HG02884 (cell line): Measurements from ENCODE around the gene RAD9A.

Experiments
- ATAC-seq: cut with Tn5 transposase; IDR thresholded peaks from one replicate; pipeline ENCODE4 v1.9.1; 2021; ENCODE audit warnings: mild to moderate bottlenecking, moderate library complexity; ENCODE audit not compliant: unreplicated experiment

The RAD9A gene

DNA sequence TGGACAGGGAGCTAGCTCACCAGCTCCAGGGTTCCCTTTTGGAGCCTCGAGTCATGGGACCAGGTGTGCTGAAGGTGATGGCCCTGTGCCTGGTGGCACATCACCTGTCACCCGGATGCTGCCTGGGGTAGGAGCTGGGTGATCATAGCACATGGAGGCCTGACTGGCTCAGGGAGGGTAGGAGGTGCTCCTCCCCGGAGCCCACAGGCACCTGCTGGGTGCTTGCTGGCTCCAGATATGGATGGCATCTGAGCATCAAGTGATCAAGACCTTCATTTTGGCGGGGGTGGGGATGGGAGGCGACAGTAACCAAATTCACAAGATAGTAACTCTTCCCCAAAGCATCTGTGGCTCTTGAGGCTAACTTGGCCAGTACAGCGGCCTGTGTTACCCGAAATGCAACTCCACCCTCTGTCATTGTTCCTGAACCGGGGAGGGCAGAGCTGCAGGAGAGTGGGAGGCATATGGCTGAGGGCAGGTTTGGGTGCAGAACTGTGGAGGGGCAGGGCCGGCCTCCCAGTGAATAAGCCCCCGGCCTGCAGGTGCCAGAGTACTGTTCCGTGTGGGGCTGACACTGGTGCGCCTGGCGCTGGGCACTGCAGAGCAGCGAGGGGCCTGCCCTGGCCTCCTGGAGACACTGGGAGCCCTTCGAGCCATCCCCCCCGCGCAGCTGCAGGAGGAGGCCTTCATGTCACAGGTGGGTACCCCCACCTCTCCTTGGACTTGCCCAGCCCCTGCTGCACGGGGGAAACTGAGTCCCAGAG lies 16.8 kb downstream of the RAD9A start:
- ATAC-seq, result no peak

DNA sequence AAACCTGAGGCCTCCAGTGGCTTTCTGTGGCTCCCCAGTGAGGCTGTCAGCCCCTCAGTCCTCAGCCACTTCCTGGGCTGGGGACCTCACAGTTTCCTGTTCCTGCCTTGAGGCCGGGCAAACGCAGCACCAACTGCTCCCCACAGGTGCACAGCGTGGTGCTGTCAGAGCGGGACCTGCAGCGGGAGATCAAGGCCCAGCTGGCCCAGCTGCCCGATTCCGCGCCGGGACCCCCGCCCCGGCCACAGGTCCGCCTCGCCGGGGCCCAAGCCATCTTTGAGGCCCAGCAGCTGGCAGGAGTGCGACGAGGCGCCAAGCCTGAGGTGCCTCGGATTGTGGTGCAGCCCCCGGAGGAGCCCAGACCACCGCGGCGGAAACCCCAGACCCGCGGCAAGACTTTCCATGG lies 17.5 kb downstream of the RAD9A start:
- no peak for ATAC-seq

DNA sequence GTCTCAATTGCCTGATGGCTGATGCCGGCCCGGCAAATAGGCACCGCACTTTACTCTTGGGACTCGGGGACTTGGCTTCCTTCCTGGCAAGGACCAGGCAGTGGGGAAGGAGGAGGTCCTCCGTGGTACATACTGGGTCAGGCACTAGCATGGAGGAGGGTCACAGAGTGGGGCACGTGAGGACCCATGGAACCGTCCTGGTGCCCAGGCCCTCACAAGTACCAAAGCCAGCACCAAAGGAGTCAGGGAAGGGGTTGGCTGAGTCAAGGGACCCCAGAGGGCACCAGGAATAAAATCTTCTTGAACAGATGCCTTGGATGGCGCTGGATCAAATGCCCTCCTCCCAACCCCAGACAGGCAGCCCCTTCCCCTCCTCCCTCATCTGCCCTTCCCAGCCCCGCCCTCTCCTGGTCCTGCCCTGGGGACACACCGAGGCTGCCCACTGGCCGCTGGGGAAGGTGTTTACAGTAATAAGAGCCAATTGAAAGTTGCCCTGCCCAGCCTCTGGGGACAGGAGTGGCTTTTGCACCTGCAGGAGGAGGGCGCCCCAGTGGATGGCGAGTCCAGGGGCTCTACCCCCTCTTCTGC lies 18.1 kb downstream of the RAD9A start:
- no peak for ATAC-seq

DNA sequence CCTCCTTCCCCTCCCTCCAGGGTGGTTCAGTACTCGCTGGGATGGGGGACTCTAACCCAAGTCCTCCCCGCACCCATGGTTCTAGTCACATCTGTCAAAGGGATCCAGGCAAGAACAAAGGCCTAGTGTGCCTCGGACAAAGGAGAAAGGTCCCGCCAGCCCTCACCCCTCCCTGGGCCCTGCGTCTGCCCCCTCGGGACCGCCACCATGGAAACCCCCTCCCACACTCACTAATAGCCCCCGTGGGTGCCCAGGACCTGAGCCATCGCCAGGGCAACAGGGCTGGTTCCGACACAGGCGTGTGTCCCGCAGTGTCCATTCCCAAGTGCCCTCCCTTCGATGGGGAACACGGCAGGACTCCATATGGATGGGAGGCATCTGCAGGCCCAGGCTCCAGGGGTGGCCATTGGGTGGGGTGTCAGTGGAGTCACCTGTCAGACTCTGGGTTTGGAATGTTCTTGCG lies 18.6 kb downstream of the RAD9A start:
- ATAC-seq, result no peak

DNA sequence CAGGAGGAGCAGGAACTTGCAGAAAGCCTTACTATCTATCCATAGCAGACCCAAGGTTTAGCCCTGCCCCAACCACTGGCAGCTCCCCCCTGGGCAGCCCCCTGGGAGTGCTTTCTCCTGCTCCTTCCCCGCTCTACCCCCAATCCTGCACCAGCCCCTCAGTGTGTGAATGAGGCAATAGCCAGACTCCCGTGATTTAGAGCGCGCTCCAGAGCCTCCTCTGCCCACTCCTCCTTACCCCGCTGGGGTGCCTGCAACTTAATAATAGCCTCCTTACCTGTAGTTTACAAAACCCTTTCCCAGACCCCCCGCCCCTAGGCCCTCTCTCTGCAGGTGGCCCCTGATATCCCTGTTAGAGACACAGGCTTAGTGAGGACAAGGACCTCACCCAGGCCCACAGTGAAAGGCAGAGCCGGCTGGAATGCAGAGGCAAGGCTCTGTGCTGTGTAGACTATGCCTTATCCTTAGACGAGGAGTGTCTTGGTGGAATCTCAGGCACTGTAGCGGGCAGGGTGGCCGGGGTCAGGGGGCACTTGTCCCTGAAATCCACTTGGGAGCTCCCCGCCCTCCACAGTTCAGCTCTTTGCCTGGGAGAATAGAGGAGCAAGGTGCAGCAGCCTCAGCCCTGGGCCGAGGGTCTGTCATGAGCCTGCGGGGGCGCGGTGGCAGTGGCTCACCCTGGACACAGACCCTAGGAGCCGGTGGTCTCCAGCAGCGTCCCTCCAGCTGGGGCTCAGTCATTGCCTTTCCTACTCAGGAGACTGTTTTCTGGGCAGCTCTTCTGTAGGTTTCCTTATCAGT lies 19.4 kb downstream of the RAD9A start:
- ATAC-seq, result no peak

DNA sequence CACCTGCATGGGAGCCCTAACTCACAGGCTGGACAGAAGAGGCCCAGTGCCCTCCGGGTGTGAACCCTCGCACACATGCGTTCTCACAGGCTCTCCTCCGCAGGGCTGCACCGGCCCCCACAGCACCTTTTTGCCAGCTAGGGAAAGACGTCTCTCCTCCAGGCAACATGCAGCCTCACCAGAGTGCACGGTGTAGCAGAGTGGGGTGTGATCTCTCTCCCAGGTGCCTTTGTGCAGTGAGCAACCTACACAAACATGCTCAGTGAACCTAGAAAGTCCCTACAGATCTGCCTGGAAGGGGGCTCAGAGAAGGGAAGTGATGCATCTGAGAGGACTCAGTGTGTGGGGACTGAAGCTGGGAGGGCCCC lies 20.0 kb downstream of the RAD9A start:
- ATAC-seq, result no peak

DNA sequence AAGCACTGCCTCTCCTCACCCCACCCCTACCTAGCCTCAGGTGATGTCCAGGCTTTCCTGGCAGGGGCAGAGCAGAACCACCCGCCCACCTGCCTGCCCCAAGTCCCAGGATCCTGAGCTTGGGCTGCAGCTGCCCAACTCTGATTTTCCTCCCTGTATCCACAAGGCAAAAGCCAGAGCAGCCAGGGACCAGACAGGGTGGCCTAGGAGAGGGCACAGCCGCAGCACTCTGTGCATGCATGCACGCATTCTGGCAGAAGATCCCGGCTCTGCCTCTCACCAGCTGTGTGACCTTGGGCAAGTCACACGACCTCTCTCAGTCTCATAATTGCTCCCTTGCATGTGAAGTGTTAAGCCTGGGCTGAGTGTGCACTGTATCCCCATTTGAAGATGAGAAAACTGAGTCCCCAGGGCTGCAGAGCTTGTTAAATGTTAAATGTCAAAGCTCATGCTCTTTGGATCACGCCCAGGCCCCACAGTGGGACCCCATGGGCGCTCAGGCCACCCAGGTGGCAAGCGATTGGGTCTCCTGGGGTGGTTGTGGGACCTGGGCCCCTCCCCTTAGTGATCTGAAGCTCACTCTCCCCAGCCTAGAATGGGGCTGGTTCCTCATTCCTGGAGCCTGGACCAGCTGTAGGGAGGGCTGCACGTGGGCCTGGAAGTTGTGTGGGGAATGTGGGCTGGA lies 20.9 kb downstream of the RAD9A start:
- no peak for ATAC-seq

DNA sequence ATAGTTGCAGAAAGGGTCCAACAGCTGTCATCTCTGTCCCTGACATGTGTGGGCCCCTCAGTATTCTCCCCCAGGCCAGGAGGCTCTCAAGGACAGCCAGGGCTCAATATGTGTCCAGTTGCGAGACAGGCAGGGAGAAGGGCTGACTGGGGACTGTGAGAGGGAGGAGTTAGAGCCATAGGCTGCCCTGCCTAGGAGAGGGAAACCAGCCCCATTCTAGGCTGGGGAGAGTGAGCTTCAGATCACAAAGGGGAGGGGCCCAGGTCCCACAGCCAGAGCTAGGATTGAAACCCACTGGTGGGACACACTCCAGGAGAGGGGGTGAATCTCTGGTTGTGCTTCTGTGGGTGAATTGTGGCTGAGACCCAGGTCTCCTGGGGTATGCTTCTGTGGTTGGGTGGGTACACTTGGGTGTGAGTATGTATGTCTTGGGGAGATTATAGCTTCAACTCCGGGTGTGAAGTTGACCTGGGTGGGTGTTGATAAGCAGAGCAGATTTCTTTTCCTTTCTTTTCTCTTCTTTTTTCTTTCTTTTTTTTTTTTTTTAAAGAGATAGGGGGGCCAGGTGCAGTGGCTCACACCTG lies 21.6 kb downstream of the RAD9A start:
- ATAC-seq, result no peak

DNA sequence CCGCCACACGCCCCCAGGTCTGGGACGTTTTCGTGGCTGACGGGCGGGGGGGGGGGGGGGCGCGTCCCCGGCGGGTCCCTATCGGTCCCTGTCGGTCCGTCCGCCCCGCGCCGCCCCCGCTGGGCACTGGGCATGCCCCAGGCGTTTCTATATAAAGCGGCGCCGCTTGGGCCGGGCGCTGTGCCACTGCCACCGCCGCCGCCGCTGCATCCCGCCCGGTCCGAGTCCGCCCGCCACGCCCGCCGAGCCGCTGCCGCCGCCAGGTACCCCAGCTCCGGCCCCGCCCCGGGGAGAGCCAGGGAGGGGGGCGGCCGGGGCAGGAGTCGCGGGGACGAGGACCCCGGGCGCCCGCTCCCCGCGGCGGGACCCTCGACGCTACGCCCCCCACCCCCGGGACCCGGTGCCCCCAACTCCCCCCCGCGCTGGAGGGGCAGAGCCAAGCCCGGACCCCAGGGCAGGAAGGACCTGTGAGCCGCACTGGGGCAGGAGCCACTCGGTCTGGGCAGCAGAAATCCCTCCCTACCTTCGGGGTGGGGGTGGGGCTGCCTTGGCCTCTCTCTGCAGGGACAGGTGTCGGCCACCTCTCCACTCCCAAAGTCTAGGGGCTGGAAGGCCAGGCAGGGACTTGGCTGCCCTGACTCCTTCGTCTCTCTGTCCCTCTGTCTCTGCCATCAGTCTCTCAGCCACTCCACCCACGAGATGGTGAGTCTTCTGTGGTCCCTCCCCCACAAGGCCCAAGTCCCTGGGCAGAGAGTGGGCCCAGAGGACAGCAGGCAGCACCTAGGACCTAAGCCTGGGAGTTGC lies 23.9 kb downstream of the RAD9A start, which contains the start of gene CARNS1:
Gene CARNS1, plus strand, starts transcription at position 178 of the 804 bp plus-strand sequence. Its CDS starts 522 bp downstream, at position 700.
- no peak for ATAC-seq

DNA sequence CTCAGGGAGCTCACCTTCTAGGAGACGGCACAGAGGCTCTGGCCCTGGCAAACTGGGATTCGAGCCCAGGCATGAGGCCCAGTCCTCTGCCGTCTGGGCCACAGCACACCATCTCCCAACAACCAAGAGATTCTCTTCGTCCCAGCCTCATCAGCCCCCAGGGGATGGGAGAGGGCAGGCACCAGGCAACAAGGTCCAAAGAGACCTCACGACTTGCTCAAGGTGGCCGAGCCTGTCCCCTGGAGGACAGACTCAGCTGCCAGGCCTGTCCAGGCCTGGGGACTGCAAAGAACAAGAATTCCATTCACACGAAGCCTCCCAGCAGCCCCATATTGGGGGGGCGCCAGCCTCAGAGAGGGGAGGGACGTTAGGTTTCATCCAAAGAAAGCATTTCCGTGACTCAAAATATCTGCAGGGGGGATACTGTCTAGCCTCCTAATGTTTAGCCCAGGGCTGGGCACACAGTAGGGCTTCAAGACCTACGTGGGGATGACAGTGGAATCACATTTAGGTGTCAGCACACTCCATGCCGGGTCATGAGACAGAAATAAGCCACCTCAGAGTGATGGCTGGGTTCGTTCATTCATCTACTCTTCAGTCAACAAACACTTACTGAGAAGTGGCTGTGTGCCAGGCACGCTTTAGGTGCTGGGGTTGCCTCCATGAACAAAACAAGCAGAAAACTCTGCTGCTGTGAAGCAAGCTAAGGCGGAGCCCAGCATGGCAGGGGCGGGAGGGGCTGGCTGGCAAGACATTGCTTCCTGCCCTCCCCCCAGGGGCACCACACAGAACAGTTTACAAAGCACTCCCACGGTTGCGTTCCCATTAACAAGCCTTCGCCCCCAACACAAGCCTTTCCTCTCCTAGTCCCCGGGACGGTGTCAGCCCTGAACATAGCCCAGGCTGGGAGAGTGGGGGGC lies 24.9 kb downstream of the RAD9A start:
- ATAC-seq, result no peak

DNA sequence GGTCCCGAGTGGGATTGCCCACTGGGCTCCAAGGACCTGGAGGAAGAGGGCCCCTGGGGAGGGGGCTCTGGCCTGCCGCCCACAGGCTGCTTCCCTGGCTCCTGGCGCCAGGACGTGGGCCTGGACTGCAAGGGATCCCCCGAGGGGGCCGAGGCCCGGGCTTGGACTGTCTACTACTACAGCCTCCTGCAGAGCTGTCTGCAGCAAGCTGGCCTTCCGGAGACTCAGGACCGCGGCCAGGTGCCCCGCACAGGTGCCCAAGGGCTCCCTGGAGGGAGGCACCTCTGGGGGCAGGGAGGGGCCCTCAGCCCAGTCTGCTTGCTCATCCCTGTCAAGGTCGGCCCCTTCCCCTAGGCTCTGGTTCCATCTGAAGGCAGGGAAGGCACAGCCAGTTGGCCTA lies 25.6 kb downstream of the RAD9A start:
- no peak for ATAC-seq

DNA sequence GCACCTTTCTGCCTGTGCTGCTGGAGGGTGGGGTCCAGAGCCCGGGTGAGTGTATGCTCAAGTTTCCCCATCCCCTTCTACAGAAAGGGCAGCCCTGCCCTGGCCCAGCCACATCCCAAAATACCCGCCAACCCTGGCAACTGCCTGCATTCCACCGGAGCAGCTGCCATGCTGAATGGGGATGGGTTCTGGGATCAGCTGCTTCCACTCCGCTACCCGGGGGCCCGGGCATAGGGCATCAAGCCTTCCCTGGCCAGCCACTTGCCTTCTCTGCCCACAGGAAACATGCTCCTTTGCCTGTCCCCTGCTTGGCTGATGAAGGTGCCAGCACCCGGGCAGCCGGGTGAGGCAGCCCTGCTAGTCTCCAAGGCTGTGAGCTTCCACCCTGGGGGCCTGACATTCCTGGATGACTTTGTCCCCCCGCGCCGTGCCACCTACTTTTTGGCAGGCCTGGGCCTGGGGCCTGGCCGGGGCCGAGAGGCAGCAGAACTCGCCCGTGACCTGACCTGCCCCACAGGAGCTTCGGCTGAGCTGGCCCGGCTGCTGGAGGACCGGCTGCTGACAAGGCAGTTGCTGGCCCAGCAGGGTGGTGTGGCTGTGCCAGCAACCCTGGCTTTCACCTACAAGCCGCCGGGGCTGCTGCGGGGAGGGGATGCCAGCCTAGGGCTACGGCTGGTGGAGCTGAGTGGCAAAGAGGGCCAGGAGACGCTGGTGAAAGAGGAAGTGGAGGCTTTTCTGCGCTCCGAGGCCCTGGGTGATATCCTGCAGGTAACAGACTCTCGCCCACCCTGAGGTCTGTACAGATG lies 26.9 kb downstream of the RAD9A start:
- ATAC-seq, result no peak

DNA sequence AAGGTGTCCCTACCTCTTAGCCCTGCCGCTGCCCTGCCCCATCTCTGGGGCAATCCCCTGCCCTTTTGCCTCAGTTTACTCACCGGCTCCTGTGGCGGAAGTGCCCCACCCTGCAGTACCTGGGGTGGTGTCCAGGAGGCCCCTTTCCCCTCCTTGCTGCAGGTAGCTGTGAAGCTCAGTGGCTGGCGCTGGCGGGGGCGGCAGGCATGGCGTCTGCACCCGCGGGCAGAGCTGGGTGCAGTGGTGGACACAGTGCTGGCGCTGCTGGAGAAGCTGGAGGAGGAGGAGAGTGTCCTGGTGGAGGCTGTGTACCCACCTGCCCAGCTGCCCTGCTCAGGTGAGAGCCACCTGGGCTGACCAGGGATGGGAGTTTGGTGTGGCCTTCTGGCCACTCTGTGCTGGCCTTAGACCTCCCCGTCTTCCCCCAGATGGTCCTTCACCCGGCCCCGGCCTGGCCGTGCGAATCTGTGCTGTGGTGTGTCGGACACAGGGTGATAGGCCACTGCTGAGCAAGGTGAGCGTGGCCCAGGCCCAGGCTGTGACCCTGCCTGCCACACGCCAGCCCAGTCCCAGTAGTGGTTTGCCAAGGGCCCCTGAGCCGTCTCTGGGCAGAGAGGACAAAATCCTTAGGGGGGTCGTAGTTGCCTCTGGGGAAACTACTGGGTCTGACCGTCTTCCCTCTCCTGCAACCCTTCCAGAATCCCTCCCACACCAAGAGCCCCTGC lies 27.7 kb downstream of the RAD9A start:
- no peak for ATAC-seq

DNA sequence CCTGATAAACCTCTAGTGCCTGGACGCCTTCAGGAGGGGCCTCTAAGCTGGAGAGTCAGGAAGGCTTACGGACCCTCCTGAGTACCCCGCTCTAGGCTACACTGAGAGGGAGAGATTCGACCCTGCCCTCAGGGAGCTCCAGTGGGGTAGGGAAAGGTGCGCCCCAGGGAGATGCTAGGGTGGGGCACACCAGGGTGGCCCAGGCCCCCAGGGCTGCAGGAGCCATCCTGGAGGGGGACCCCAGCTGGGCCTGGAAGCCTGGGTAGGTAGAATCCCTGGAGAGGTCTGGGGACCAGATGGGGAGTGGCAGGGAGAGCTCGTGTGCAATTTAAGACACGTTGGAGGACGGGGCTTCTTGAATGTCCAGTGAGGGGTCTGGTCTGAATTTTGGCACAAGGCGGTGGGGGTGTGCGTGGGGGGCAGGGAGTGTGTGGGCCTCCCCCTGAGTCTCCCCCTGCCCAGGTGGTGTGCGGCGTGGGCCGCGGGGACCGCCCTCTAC lies 28.4 kb downstream of the RAD9A start:
- ATAC-seq, result no peak

DNA sequence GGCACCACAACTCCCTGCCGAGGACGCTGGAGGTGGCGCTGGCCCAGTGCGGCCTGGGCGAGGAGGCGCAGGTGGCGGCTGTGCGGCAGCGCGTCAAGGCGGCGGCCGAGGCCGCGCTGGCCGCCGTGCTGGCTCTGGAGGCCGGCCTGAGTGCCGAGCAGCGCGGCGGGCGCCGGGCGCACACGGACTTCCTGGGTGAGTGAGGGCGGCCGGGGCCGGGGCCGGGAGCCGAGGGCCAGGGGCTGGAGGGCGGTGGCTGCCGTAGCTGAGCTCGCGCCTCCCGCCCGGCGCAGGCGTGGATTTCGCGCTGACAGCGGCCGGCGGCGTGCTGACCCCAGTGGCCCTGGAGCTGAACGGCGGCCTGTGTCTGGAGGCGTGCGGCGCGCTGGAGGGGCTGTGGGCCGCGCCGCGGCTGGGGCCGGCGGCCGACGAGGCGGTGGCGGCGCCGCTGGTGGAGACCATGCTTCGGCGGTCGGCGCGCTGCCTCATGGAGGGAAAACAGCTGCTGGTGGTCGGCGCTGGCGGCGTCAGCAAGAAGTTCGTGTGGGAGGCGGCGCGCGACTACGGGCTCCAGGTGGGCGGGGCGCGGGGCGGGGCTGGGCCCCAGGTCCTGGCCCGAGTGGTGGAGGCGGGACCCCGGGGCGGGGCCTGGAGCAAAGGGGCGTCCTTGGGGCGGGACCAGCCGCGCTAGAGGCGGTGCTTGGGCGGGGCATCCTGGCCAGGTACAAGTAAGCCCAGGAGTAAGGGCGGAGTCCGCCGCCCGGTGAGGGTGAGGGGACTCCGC lies 29.1 kb downstream of the RAD9A start:
- peak; percentile 71 for ATAC-seq

DNA sequence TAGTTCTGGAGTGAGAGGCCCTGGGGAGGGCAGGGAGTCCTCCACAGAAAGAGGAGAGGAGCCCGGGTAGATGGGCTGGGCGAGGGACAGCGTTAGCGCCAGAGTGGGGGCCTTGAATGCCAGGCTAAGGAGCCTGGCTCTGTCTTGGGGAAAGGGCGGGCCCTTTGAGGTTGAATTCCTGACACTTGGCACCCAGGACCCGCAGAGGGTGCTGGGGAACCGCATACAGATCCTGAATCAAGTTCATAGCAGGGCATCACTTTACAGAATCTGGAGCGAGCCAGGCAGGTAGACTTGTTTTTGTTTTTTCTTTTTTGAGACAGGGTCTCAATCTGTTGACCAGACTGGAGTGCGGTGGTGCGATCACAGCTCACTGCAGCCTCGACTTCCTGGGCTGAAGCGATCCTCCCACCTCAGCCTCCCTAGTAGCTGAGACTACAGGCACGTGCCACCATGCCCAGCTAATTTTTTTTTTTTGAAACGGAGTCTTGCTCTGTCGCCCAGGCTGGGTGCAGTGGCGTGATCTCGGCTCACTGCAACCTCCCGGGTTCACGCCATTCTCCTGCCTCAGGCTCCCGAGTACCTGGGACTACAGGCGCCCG lies 29.7 kb downstream of the RAD9A start:
- no peak for ATAC-seq
